SIG-M5 (cell line): ENCODE data around the gene PALLD.
"Not testable (repeated sequence)": the region's sequence is repeated elsewhere in the genome, so short reads cannot be mapped to it uniquely, and the experiment has no call there.

ENCODE experiments used
- DNase-seq: peaks from one replicate; lab custom pipeline; 2025; lab: John Stamatoyannopoulos, UW

The PALLD gene

GRCh38 chr4:168796362-168797106, 299.7 kb downstream of the PALLD start:
- DNase-seq = no peak

GRCh38 chr4:168797194-168797593, 300.3 kb downstream of the PALLD start:
- DNase-seq = peak; percentile 12

DNA sequence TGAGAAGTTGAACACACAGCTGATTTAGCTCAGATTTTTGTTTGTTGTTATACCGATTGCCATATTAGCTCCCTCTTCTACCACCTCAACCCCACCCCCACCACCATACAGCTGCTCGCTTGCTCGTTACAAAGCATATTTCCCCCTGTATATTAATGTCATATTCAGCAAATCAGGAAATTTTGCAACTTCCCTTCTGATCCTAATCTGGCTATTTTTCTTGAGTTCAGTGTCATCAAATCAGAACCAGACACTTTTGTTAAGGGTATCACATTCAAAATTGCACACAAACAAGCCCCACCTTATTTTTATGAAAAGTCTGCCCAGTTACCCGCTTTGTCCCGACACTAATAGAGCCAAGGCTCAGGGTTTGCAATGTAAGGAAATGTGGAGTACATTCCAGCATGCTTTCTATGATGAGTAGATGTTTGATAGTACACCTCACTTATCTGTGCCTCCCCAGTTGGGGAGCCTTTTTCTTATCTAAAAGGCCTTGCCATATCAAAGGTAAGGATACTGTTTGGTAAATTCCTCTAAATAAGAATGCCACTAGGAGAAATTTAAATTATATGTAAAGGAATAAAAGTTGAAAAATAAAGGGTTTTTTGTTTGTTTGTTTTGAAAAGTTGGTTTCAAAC, 301.0 kb downstream of the PALLD start:
- DNase-seq = no peak

GRCh38 chr4:168800926-168801325, 304.1 kb downstream of the PALLD start:
- DNase-seq = no peak

DNA sequence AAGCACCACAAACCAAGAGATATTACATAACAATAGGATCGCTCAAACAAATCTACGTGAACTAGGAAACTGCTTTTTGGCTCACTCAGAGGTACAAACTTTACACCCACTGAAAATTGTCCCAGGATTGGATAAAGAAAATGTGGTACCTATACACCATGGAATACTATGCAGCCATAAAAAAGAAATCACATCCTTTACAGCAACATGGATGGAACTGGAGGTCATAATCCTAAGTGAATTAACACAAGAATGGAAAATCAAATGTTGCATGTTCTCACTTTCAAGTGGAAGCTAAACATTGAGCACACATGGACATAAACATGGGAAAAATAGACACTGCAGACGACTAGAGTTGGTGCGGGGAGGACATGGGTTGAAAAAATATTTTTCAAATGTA, 305.4 kb downstream of the PALLD start:
- no peak for DNase-seq

GRCh38 chr4:168803052-168803451, 306.2 kb downstream of the PALLD start:
- not testable (repeated sequence) for DNase-seq

- no peak for DNase-seq
Observed at GRCh38 chr4:168803732-168804131, 306.9 kb downstream of the PALLD start.

- no peak for DNase-seq
Observed at GRCh38 chr4:168804146-168804545, 307.3 kb downstream of the PALLD start.

DNA sequence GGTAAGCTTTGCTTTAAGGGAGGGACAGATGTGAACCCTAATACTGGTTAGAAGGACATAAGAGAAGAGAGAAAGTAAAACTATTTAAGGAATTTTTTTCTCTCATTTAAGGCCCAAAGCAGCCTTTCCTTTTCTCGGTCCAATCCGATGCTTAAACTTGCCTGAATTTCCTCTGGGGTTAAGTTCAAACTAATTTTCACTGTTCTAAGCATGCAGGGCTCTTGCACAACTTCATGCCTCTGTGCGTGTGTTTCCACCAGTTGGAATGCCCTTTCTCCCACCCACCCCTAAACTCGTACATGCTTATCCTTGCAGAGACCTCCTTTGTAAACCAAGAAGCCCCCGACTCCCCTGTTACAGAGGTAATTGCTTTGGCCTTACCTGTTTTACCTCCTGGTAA, 308.5 kb downstream of the PALLD start:
- DNase-seq = no peak

DNA sequence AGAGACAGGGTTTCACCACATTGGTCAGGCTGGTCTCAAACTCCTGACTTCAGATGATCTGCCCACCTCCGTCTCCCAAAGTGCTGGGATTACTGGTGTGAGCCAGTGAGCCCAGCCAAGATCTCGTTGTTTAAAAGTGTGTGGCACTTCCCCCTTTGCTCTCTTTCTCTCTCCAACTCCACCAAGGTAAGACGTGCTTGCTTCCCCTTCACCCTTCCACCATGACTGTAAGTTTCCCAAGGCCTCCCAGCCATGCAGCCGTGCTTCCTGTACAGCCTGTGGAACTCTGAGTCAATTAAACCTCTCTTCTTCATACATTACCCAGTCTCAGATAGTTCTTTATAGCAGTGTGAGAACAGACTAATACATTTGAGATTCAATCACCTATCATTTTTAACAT, 309.4 kb downstream of the PALLD start:
- not testable (repeated sequence) for DNase-seq

DNA sequence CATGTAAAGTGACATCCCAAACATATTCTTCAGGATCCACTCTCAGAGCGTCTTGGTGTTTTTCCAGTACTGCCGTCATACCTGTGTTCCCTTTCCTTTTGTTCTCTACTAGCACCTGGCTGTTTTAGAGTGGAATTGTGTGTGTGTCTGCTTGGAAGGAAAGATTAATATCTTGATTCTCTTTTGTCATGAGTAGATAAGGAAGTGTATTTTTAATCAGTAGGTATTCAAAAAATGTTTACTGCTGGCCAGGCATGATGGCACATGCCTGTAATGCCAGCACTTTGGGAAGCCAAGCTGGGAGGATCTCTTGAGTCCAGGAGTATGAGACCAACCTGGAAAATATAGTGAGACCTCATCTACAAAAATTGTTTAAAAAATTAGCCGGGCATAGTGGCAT, 314.4 kb downstream of the PALLD start:
- no peak for DNase-seq

DNA sequence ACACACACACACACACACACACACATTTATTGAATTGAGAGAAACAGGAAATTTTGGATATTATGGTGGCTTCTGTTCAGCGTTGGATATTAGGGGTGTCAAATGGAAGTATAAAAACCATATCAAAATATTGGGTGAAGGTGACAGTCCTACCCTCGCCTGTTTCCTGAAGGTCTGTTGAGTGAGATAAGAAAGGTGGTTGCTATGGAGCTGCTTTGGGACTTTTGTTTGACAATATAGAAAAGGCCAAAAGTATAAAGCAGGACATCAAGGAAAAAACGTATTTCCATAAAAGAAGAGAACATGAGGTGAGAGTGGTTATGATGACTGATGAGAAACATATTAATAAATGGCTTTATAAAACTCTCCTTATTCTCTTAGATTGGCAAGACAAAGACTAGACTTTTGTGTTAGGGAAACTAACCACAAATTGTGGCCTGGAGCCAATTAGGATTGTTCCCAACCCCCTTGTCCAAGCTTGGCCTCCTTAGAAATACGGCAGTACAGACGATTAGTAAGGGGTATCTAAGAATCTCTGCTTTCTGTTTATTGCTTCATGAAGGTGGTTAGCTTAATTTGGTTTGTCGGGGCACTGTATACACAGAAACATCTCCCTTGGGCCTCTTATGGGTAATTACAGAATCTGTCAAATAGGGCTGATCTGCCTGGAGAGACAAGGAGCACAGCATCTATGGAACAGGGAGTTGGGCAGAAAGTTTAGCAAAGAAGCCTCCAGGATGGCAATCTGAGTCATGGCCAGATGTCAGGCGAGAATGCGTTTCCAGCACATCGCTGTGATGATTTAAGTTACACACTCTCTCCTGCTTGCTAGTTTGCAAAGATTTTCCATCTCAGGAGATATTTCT, 315.2 kb downstream of the PALLD start:
- DNase-seq = no peak

- DNase-seq = no peak
Observed at GRCh38 chr4:168812806-168813205, 316.0 kb downstream of the PALLD start.

GRCh38 chr4:168813890-168814289, 317.0 kb downstream of the PALLD start:
- DNase-seq = no peak

GRCh38 chr4:168815379-168816345, 318.8 kb downstream of the PALLD start:
- no peak for DNase-seq

DNA sequence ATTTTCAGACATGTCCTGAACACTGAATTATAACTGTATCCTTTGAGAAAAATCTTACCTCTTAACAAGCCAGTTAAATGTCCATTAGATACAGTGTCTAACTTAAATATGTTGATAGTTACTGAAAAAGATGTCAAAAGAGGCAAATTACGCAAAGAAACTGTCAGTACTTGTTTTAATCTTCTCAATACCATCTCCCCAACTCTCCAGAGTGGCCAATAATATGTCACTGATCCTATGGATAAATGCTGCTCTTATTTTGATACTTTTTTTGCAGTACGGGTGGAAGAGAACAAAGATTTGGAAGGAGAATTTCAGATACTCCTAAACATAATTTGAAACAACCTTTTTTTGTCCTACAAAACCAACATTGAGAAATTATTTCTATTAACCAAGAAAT, 320.5 kb downstream of the PALLD start:
- DNase-seq = no peak

DNA sequence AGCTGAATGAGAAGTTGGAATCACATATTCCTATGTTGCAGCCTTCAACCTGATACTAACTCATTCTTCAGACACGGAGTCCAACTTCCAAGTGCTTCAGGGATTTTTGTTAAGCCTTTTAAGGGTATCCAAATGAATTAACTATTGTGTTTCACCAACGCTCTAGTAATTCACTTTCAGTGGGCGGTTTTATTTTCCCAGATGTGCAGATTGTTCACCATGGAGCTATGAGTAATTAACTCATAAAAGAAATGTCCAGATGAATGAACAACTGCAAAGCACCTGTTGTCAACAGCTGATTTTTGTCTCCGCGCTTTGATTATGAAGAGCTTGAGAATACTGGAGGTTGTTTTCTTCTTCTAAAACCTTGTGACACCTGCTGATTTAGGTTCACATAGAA, 325.6 kb downstream of the PALLD start:
- DNase-seq = no peak

- no peak for DNase-seq
Observed at GRCh38 chr4:168825975-168826374, 329.1 kb downstream of the PALLD start.

- no peak for DNase-seq
Observed at GRCh38 chr4:168826620-168827019, 329.8 kb downstream of the PALLD start.

- no peak for DNase-seq
Observed at GRCh38 chr4:168830777-168831512, 334.1 kb downstream of the PALLD start.

GRCh38 chr4:168831585-168831918, 334.7 kb downstream of the PALLD start:
- DNase-seq = no peak
